OCI-LY3 (cell line): ENCODE results near the gene KIAA1328.

Experiments
- CTCF ChIP-seq: fragments of 200-600, 300-600 bp; sonication (generic); IDR thresholded peaks from 2 replicates; pipeline ENCODE4 v1.5.1; 2014; ENCODE audit warnings: antibody characterized with exemption, low read length, low read depth
- EZH2phosphoT487 ChIP-seq: fragments of 200-600 bp; shearing (Covaris generic); IDR thresholded peaks from 2 replicates; pipeline ENCODE4 v1.6.1; 2018; ENCODE audit warnings: antibody characterized with exemption, mixed run types, low read depth

- no peak for TF ChIP-seq CTCF
- TF ChIP-seq EZH2phosphoT487: no peak
These were observed 414.8 kb downstream of the KIAA1328 start for GRCh38 chr18:37243741-37244140.
